Kidney epithelial cell (primary cell): ENCODE results near the gene POLK. TPM values are rescaled to one million over a fixed set of nuclear protein-coding genes. Genes with fewer than 3 reads are reported as not detected.
"Not testable (repeated sequence)": the region's sequence is repeated elsewhere in the genome, so short reads cannot be mapped to it uniquely, and the experiment has no call there.

Experiments
- DNase-seq: peaks from one replicate; pipeline ENCODE4 v3.0.0-alpha.2; 2010; ENCODE audit warnings: low read depth
- H3K27me3 ChIP-seq: 2 replicates; pipeline ENCODE4 v1.6.0; 2011; ENCODE audit warnings: low read length; ENCODE audit not compliant: control insufficient read depth, insufficient read depth
- H3K36me3 ChIP-seq: 2 replicates; pipeline ENCODE4 v1.5.1; 2011; ENCODE audit warnings: low read length; ENCODE audit not compliant: control insufficient read depth, insufficient read depth
- H3K4me3 ChIP-seq: 2 replicates; pipeline ENCODE4 v1.5.1; 2011; ENCODE audit warnings: low read depth, mild to moderate bottlenecking, control low read depth, low read length
- total RNA-seq: library from RNA; depleted of rRNA; stranded (reverse); fragments of >200 nt; gene quantifications from 2 replicates; pipeline ENCODE4 v1.2.3, GENCODE V29; 2015
- TF ChIP-seq, protein P1 (sequence below): IDR thresholded peaks from 2 replicates; pipeline ENCODE4 v1.5.1; 2011; ENCODE audit warnings: mild to moderate bottlenecking, moderate library complexity, low read length, control low read depth, inconsistent platforms; ENCODE audit not compliant: insufficient read depth, poor library complexity, severe bottlenecking

POLK gene
- total RNA-seq, 1 donor from 2014 or later, result 18.6 TPM

GRCh38 chr5:75529185-75529584 is 17.5 kb downstream of the POLK start:
- DNase-seq, result no peak
- Histone ChIP-seq H3K4me3 (no peak overlapping the region), H3K27me3 (no peaks in the 10 kb centered on the region), H3K36me3 (no peaks in the 10 kb centered on the region)
- TF ChIP-seq, protein P1, sequence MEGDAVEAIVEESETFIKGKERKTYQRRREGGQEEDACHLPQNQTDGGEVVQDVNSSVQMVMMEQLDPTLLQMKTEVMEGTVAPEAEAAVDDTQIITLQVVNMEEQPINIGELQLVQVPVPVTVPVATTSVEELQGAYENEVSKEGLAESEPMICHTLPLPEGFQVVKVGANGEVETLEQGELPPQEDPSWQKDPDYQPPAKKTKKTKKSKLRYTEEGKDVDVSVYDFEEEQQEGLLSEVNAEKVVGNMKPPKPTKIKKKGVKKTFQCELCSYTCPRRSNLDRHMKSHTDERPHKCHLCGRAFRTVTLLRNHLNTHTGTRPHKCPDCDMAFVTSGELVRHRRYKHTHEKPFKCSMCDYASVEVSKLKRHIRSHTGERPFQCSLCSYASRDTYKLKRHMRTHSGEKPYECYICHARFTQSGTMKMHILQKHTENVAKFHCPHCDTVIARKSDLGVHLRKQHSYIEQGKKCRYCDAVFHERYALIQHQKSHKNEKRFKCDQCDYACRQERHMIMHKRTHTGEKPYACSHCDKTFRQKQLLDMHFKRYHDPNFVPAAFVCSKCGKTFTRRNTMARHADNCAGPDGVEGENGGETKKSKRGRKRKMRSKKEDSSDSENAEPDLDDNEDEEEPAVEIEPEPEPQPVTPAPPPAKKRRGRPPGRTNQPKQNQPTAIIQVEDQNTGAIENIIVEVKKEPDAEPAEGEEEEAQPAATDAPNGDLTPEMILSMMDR, result no peak

DNA sequence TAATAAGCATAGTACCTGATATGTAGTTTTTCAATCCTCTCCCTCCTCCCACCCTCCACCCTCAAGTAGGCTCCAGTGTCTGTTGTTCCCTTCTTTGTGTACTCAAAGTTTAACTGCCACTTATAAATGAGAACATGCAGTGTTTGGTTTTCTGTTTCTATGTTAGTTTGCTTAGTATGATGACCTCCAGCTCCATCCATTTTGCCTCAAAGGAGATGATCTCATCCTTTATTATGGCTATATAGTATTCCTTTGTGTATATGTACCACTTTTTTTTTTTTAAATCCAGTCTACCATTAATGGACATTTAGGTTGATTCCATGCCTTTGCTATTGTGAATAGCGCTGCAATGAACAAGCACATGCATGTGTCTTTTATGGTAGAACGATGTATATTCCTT is 20.5 kb downstream of the POLK start:
- Histone ChIP-seq H3K27me3 (no peaks in the 10 kb centered on the region), H3K4me3 (no peak overlapping the region), H3K36me3 (no peaks in the 10 kb centered on the region)
- TF ChIP-seq, protein P1, result no peak
- no peak for DNase-seq

DNA sequence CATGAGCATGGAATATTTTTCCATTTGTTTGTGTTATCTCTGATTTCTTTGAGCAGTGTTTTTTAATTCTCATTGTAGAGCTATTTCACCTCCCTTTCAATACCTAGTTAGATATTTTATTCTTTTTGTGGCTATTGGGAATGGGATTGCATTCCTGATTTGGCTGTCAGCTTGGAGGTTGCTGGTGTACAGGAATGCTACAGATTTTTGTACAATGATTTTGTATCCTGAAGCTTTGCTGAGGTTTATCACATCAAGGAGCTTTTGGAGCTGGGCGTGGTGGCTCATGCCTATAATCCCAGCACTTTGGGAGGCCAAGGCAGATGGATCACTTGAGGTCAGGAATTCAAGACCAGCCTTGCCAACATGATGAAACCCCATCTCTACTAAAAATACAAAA is 22.0 kb downstream of the POLK start:
- not testable (repeated sequence) for H3K27me3 ChIP-seq, H3K4me3 ChIP-seq, H3K36me3 ChIP-seq, DNase-seq

DNA sequence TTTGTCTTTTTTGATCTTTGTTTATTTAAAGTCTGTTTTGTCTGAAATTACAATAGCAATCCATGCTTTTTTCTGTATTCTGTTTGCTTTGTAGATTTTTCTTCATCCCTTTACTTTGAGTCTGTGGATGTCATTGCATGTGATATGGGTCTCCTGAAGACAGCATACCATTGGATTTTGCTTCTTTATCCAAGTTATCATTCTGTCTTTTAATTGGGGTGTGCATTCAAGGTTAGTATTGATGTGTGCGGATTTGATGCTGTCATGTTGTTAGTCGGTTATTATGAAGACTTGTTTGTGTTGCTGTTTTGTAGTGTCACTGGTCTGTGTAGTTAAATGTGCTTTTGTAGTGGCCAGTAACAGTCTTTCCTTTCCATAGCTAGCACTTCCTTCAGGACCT is 23.0 kb downstream of the POLK start:
- Histone ChIP-seq H3K4me3 (no peak overlapping the region), H3K36me3 (no peaks in the 10 kb centered on the region), H3K27me3 (no peaks in the 10 kb centered on the region)
- DNase-seq, result no peak
- TF ChIP-seq, protein P1, result no peak

DNA sequence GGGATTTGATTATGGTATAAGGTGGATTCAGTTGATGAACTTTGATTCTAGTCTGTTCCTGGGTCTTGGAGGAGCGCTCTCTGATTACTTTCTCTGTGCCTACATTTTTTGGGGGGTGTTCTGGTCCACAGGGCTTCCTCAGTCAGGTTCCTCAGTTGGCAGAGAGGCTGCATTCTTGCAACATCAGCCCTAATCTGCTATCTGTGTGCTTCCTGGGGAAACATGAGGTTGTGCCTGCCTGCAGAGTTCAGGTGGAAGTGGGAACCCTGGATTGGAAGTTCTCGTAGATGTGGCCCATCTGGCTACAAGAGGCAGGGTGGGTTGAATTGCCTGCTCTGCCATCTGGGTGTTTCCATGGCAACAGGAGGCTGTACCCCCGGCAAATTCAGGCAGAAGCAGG is 24.5 kb downstream of the POLK start:
- no peak overlapping the region for H3K4me3 ChIP-seq
- no peaks in the 10 kb centered on the region for H3K36me3 ChIP-seq
- DNase-seq, result no peak
- no peaks in the 10 kb centered on the region for H3K27me3 ChIP-seq
- TF ChIP-seq, protein P1, result no peak

GRCh38 chr5:75536694-75537360 is 25.1 kb downstream of the POLK start:
- H3K27me3 ChIP-seq, result no peaks in the 10 kb centered on the region
- no peaks in the 10 kb centered on the region for H3K36me3 ChIP-seq
- TF ChIP-seq, protein P1, result no peak
- H3K4me3 ChIP-seq, result no peak overlapping the region
- DNase-seq, result no peak
